Effector memory CD8-positive, alpha-beta T cell (primary cell): ENCODE results near the gene SEPTIN12.
"Not testable (repeated sequence)": the region's sequence is repeated elsewhere in the genome, so short reads cannot be mapped to it uniquely, and the experiment has no call there.

Source experiments
- ATAC-seq: fragments of 150-1000 bp; cut with Tn5 transposase; replicated peaks from 2 replicates; pipeline ENCODE4 v1.10.0; 2021; ENCODE audit warnings: mild to moderate bottlenecking, moderate library complexity
- DNase-seq, 3 experiments: peaks; one replicate each; pipeline ENCODE4 v3.0.0; 2021
- H3K27ac Mint-ChIP-seq, 2 donors: one replicate each; pipeline ENCODE4 v1.8.0; 2022; ENCODE audit warnings: mild to moderate bottlenecking in 2 of 2, mixed read lengths in 2 of 2, moderate library complexity in 2 of 2
- H3K27me3 Mint-ChIP-seq, 2 donors: one replicate each; pipeline ENCODE4 v1.8.0; 2022; ENCODE audit warnings: mixed read lengths in 2 of 2
- H3K36me3 Mint-ChIP-seq: one replicate; pipeline ENCODE4 v1.8.0; 2022; ENCODE audit warnings: mild to moderate bottlenecking, moderate library complexity, mixed read lengths; ENCODE audit not compliant: insufficient read depth
- H3K4me1 Mint-ChIP-seq, 2 donors: one replicate each; pipeline ENCODE4 v1.8.0; 2022; ENCODE audit warnings: low read depth in 2 of 2, mixed read lengths in 2 of 2
- H3K4me3 Mint-ChIP-seq, 2 donors: one replicate each; pipeline ENCODE4 v1.8.0; 2022; ENCODE audit warnings: mild to moderate bottlenecking in 2 of 2, mixed read lengths in 2 of 2, moderate library complexity in 2 of 2
- H3K9me3 Mint-ChIP-seq, 2 donors: one replicate each; pipeline ENCODE4 v1.8.0; 2022; ENCODE audit warnings: mixed read lengths in 2 of 2

SEPTIN12 gene

GRCh38 chr16:4785758-4786433 is 2.2 kb downstream of the SEPTIN12 start:
- DNase-seq (no peak), ATAC-seq (no peak)
- Mint-ChIP-seq H3K27me3 (no peaks in the 10 kb centered on the region), H3K9me3 (no peaks in the 10 kb centered on the region), H3K27ac (no peak overlapping the region), H3K4me3 (no peak overlapping the region), H3K36me3 (no peaks in the 10 kb centered on the region), H3K4me1 (peaks cover 0 to 3% of the 10 kb centered on the region in 2 donors)

DNA sequence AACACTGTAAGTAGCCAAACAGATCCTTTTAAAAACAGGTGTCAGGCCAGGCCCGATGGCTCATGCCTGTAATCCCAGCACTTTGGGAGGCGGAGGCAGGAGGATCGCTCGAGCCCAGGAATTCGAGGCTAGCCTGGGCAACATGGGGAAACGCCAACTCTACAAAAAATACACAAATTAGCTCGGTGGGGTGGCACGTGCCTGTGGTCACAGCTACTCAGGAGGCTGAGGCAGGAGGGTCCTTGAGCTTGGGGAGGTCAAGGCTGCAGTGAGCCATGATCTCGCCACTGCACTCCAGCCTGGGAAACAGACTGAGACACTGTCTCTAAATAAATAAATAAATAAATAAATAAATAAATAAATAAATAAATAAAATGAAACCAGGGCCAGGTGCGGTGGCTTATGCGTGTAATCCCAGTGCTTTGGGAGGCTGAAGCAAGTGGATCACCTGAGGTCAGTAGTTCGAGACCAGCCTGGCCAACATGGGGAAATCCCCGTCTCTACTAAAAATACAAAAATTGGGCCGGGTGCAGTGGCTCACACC is 3.6 kb downstream of the SEPTIN12 start:
- not testable (repeated sequence) for H3K4me3 Mint-ChIP-seq, H3K27ac Mint-ChIP-seq, ATAC-seq, H3K27me3 Mint-ChIP-seq, DNase-seq, H3K9me3 Mint-ChIP-seq, H3K4me1 Mint-ChIP-seq, H3K36me3 Mint-ChIP-seq

DNA sequence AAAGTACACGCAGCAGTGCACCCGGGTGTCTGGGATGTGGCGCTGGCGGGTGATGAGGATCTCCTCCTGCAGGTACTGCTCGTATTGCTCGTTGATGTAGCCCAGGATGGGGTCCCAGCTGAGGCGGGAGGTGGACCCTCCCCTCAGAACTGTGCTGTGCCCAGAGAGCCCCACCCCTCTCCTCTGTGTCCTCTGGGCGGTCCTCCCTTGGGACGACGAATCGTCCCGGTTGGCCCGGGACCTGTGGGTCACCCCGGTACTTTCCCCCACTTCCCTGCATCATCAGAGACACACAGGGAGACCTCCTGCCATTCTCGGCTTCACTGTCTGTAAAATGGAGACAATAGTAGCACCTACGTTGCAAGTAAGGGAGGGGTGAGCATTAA is 4.2 kb downstream of the SEPTIN12 start:
- H3K4me3 Mint-ChIP-seq, result no peak overlapping the region

DNA sequence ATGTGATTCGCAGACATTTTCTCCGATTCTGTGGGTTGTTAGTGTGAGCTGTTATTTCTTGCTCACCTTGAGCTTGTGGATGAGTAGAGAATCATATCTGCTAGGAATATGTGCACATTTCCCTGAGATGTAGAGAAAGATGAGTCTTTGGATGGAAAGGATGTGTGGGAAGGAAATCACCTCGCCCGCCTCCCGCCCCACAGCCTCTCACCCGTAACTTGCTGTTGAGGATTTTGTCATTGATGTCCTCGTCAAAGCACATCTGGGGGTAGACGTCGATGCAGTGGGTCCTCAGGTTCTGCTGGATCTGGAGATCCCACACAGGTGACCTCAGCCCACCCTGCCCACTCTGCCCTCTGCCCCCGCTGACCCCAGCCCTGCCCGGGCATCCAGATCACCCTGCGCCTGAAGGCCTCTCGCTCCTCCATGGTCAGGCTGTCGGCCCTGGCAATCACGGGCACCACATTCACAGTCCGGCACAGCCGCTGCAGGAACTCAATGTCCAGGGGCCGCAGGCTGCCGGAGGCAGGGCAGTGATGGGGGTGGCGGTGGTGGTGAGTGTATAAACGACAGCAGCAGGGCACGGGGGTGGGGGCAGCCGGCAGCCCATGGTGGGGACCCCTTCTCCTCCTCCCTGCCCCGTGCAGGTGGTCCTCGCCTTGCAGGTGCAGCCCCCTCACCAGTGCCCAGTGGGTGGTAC is 4.7 kb downstream of the SEPTIN12 start:
- Mint-ChIP-seq H3K4me1 (peaks cover 0 to 1% of the 10 kb centered on the region in 2 donors), H3K9me3 (no peaks in the 10 kb centered on the region), H3K36me3 (no peaks in the 10 kb centered on the region), H3K27ac (no peak overlapping the region), H3K4me3 (no peak overlapping the region), H3K27me3 (no peaks in the 10 kb centered on the region)
- DNase-seq (no peak), ATAC-seq (no peak)

More for the DNA sequence above, 4.2 kb downstream of the SEPTIN12 start:
- Mint-ChIP-seq H3K9me3 (no peaks in the 10 kb centered on the region), H3K27me3 (no peaks in the 10 kb centered on the region), H3K36me3 (no peaks in the 10 kb centered on the region), H3K4me1 (peaks cover 0 to 3% of the 10 kb centered on the region in 2 donors), H3K27ac (no peak overlapping the region)
- ATAC-seq, result no peak
- no peak for DNase-seq

DNA sequence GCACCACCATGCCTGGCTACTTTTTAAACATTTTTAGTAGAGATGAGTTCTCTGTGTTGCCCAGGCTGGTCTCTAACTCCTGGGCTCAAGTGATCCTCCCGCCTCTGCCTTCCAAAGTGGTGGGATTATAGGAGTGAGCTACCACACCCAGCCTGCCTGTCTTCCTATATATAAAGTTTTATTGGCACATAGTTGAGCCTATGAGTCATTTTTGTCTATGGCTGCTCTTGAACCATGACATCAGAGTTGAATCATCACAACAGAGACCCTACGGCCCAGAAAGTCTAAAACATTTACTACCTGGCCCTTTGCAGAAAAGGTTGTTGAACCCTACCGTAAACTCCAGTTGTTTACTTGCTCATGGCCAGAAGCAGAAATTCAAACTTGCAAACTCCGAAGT is 7.9 kb downstream of the SEPTIN12 start:
- Mint-ChIP-seq H3K4me1 (no peaks in the 10 kb centered on the region), H3K9me3 (no peaks in the 10 kb centered on the region), H3K27me3 (no peaks in the 10 kb centered on the region), H3K36me3 (no peaks in the 10 kb centered on the region), H3K4me3 (no peak overlapping the region), H3K27ac (no peak overlapping the region)
- DNase-seq, result no peak
- no peak for ATAC-seq

DNA sequence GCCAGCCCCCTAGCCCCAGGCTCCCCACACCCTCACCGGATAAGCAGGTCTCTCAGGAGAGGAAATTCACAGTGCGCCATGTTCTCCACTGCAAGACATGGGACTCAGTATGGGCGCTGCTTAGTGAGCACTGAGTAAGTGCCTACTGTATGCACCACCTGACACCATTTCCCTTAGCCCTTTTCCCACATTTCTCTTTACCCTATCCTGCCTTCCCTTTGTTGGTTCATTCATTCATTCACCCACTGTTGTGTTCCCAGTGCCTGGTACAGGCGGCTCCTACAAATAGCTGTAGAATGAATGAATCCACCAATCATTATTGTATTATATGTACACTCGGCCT is 10.1 kb downstream of the SEPTIN12 start:
- ATAC-seq, result no peak
- no peak for DNase-seq
- Mint-ChIP-seq H3K9me3 (no peaks in the 10 kb centered on the region), H3K4me3 (no peak overlapping the region), H3K27me3 (no peaks in the 10 kb centered on the region), H3K36me3 (no peaks in the 10 kb centered on the region), H3K4me1 (no peaks in the 10 kb centered on the region), H3K27ac (no peak overlapping the region)

- Mint-ChIP-seq H3K9me3 (no peaks in the 10 kb centered on the region), H3K4me3 (no peak overlapping the region), H3K4me1 (no peaks in the 10 kb centered on the region), H3K36me3 (no peaks in the 10 kb centered on the region), H3K27ac (no peak overlapping the region), H3K27me3 (no peaks in the 10 kb centered on the region)
- no peak for DNase-seq
- no peak for ATAC-seq
Observed at GRCh38 chr16:4777339-4778049, 10.7 kb downstream of the SEPTIN12 start.

DNA sequence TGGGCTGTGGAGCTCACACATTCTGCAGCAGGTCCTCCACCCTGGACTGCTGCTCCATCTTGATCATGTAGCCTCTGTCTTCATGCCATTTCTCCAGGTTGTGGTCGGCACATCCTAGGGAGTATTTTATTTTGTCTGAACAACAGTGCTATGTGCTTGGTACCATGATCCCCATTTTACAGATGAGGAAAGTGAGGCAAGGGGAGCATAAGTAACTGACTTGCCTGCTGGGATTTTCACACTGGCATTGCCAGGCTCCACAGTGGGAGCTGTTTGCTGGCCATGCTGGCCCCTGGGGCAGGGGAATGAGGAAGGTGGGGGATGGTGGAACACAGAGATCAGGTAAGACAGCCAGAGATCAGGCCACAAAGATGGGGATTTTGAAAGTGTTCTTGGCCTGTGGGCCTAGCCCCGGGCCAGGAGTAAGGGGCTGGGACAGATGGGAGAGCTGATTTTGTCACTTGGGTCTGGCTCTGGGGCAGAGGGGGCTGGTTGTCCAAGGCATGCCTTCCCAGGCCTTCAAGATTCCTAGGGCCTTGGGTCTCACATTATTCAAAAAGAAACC is 11.9 kb downstream of the SEPTIN12 start:
- no peak for ATAC-seq
- DNase-seq, result no peak
- Mint-ChIP-seq H3K36me3 (no peaks in the 10 kb centered on the region), H3K4me3 (no peak overlapping the region), H3K4me1 (no peaks in the 10 kb centered on the region), H3K27ac (no peak overlapping the region), H3K27me3 (no peaks in the 10 kb centered on the region), H3K9me3 (no peaks in the 10 kb centered on the region)

DNA sequence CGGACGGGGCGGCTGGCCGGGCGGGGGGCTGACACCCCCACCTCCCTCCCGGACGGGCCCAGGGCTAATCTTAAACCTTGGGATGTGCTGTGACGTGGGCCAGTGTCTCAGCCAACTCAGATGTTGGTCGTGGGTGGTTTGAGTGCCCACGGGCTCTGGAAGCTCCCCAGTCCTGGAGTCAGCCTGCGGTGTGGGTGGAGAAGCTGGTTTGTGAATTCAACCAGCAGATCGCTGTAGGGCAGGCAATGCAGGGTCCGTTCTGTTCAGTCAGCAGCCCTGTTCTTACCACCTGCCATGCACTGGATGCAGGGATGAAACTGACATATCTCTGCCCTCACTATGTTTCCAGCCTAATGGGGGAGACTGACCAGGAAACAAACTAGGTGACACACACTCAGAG is 13.1 kb downstream of the SEPTIN12 start:
- no peak overlapping the region for H3K27ac Mint-ChIP-seq
- no peaks in the 10 kb centered on the region for H3K4me1 Mint-ChIP-seq
- no peak overlapping the region for H3K4me3 Mint-ChIP-seq
- ATAC-seq, result no peak
- no peak for DNase-seq
- H3K36me3 Mint-ChIP-seq, result no peaks in the 10 kb centered on the region
- no peaks in the 10 kb centered on the region for H3K27me3 Mint-ChIP-seq
- H3K9me3 Mint-ChIP-seq, result no peaks in the 10 kb centered on the region

GRCh38 chr16:4772351-4772750 is 15.8 kb downstream of the SEPTIN12 start:
- Mint-ChIP-seq H3K4me1 (peaks cover 17 to 23% of the 10 kb centered on the region in 2 donors), H3K27ac (no peak overlapping the region), H3K4me3 (no peak overlapping the region), H3K27me3 (no peaks in the 10 kb centered on the region), H3K36me3 (peaks cover 10% of the 10 kb centered on the region), H3K9me3 (no peaks in the 10 kb centered on the region)
- no peak for ATAC-seq
- no peak for DNase-seq

DNA sequence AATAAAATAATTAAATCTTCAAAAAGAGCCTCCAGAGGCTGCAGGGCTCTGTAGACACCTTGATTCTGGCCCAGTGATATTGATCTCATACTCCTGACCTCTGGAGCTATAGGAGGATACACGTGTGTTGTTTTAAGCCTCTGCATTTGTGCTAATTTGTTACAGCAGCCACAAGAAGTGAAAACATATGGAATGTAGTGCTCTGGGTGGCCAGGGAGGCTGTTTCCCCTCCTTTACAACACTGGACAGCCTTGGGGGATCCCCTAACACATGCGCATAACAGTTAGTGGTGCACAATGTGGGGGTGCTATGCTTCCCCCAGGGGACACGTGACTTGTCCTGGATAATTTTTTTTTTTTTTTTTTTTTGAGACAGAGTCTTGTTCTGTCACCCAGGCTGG is 16.5 kb downstream of the SEPTIN12 start:
- Mint-ChIP-seq H3K4me1 (peaks cover 20 to 27% of the 10 kb centered on the region in 2 donors), H3K27me3 (no peaks in the 10 kb centered on the region), H3K4me3 (no peak overlapping the region), H3K9me3 (no peaks in the 10 kb centered on the region), H3K36me3 (peaks cover 15% of the 10 kb centered on the region), H3K27ac (no peak overlapping the region)
- ATAC-seq, result no peak
- no peak for DNase-seq

DNA sequence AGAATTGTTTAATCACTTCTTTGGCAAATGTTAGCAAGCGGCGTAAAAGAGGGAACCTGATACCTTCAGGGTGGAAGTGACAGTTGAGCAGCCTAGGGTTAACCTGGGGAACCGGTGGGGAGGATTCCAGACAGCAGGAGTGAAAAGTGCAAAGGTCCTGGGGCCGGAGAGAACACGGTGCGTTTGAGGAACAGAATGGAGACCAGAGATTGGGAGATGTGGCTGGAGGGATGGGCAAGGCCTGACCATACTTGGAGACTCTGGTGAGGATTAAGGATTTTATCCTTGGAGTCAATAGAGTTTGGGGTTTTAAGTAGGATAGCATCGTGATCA is 18.9 kb downstream of the SEPTIN12 start:
- H3K27me3 Mint-ChIP-seq, result no peaks in the 10 kb centered on the region
- DNase-seq (no peak), ATAC-seq (no peak)
- peak overlapping the region in 1 of 2 donors; percentile 60 for H3K27ac Mint-ChIP-seq
- H3K4me1 Mint-ChIP-seq, result peaks cover 28 to 34% of the 10 kb centered on the region in 2 donors
- peak overlapping the region; percentile 86 to 92 for H3K4me3 Mint-ChIP-seq
- peaks cover 31% of the 10 kb centered on the region for H3K36me3 Mint-ChIP-seq
- H3K9me3 Mint-ChIP-seq, result no peaks in the 10 kb centered on the region

DNA sequence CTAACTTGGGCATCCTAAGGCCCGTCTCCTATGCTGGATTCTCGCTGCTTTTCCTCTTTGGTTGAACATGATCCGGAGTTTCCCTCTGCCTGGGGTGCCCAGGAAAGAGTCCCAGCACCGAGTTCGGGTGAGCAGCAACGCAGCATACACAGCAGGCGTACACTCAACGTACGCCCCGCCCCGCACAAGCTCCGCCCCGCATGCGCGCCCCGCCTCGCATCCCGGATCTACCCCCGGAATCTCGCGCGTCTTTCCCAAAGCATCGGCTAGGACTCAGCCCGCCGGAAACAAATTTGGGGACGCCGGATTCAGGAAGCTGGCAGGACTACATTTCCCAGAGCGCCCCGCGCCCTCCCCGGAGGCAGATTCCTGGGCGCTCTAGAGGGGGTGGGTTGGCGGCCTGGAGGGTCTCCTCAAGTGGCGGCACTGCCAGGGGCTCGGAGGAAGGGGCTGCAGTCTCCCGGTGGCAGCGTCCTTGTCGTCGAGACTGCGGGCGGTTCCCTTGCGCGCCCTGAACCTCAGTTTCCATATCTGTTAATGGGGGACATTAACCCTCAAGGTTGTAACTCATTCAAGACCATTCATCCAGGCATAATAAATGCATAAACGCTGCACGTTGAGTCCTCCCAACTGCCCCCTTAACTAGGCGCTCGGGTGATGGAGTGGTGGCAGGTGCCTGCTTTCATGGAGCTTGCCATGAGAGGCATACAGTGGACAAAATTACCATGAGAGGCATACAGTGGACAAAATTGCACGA is 19.4 kb downstream of the SEPTIN12 start:
- no peaks in the 10 kb centered on the region for H3K27me3 Mint-ChIP-seq
- peak overlapping the region; percentile 86 to 92 for H3K4me3 Mint-ChIP-seq
- peak; percentile 70 to 72 (median 72) for DNase-seq
- H3K9me3 Mint-ChIP-seq, result no peaks in the 10 kb centered on the region
- peaks cover 34% of the 10 kb centered on the region for H3K36me3 Mint-ChIP-seq
- peak overlapping the region; percentile 60 to 85 for H3K27ac Mint-ChIP-seq
- ATAC-seq, result peak; percentile 49
- H3K4me1 Mint-ChIP-seq, result peaks cover 30 to 34% of the 10 kb centered on the region in 2 donors
